Endometrial microvascular endothelial cells (primary cell): ENCODE results near the gene EPB41. TPM values are rescaled to one million over a fixed set of nuclear protein-coding genes. Genes with fewer than 3 reads are reported as not detected.
"Not testable (repeated sequence)": the region's sequence is repeated elsewhere in the genome, so short reads cannot be mapped to it uniquely, and the experiment has no call there.

Source experiments
- in situ Hi-C: cut with HindIII; loops from 2 replicates; pipeline ENCODE4 v1.10.0; 2017; ENCODE audit warnings: low sequenced_read_pairs, low pct_unique_long_range_greater_than_20kb; ENCODE audit errors: inconsistent ontology term
- total RNA-seq: library from RNA; depleted of rRNA; stranded (reverse); fragments of >200 nt; gene quantifications from one replicate; pipeline ENCODE4 v1.2.3, GENCODE V29; 2015; ENCODE audit errors: inconsistent ontology term

The EPB41 gene
- total RNA-seq, 1 donor from 2014 or later = 17.2 TPM

GRCh38 chr1:29120367-29120766 lies 206.0 kb downstream of the EPB41 start:
- in situ Hi-C loops = no loop called here

GRCh38 chr1:29120947-29121485 lies 206.6 kb downstream of the EPB41 start:
- in situ Hi-C loops = no loop called here

- in situ Hi-C loops = no loop called here
Observed at GRCh38 chr1:29121516-29121935, 207.2 kb downstream of the EPB41 start.

- in situ Hi-C loops = no loop called here
Observed at GRCh38 chr1:29121936-29122681, 207.7 kb downstream of the EPB41 start.

GRCh38 chr1:29122682-29123052 lies 208.3 kb downstream of the EPB41 start:
- in situ Hi-C loops = no loop called here

- in situ Hi-C loops = no loop called here
Observed at GRCh38 chr1:29123053-29123886, 208.9 kb downstream of the EPB41 start.

GRCh38 chr1:29123887-29124365 lies 209.6 kb downstream of the EPB41 start, which contains the start of gene TMEM200B:
TSS of gene TMEM200B (minus strand) at chr1:29123903. CDS start at chr1:29121828, 2,075 bp downstream.
- in situ Hi-C loops = no loop called here

- in situ Hi-C loops = no loop called here
Observed at GRCh38 chr1:29124366-29125236, 210.2 kb downstream of the EPB41 start.

- in situ Hi-C loops = no loop called here
Observed at GRCh38 chr1:29125237-29125641, 210.9 kb downstream of the EPB41 start.

- in situ Hi-C loops = no loop called here
Observed at GRCh38 chr1:29125788-29126187, 211.4 kb downstream of the EPB41 start.

GRCh38 chr1:29126198-29126597 lies 211.8 kb downstream of the EPB41 start:
- in situ Hi-C loops = no loop called here

GRCh38 chr1:29128739-29129138 lies 214.4 kb downstream of the EPB41 start:
- in situ Hi-C loops = no loop called here

GRCh38 chr1:29129916-29130315 lies 215.5 kb downstream of the EPB41 start:
- in situ Hi-C loops = no loop called here

- in situ Hi-C loops = not testable (repeated sequence)
Observed at GRCh38 chr1:29131056-29131455, 216.7 kb downstream of the EPB41 start.

- in situ Hi-C loops = no loop called here
Observed at GRCh38 chr1:29133861-29134694, 219.7 kb downstream of the EPB41 start.

GRCh38 chr1:29134695-29135028 lies 220.3 kb downstream of the EPB41 start:
- in situ Hi-C loops = no loop called here

- in situ Hi-C loops = no loop called here
Observed at GRCh38 chr1:29136391-29136915, 222.1 kb downstream of the EPB41 start.

- in situ Hi-C loops = no loop called here
Observed at GRCh38 chr1:29142714-29143113, 228.3 kb downstream of the EPB41 start.
